Muscle of arm (tissue), 12 donors: Measurements from ENCODE around the gene PGA5. TPM values are rescaled to one million over a fixed set of nuclear protein-coding genes. Genes with fewer than 3 reads are reported as not detected.
A peak's percentile ranks its signal among the peaks of the same experiment; 100 is the strongest.

Source experiments
- DNase-seq: peaks from one replicate; pipeline ENCODE4 v3.0.0-alpha.2; 2013
- polyA plus RNA-seq, 12 donors: library from polyadenylated mRNA; unstranded; fragments of 120-200 nt; gene quantifications; one replicate each; pipeline ENCODE4 v1.2.1, GENCODE V29; 2013; ENCODE audit not compliant: insufficient read length in 12 of 12

The PGA5 gene
- polyA plus RNA-seq, 12 donors: 0.32 to 1.9 (median 1.1) TPM; not detected in 2

- DNase-seq: no peak
These were observed 26.5 kb downstream of the PGA5 start for GRCh38 chr11:61267437-61267841.

DNA sequence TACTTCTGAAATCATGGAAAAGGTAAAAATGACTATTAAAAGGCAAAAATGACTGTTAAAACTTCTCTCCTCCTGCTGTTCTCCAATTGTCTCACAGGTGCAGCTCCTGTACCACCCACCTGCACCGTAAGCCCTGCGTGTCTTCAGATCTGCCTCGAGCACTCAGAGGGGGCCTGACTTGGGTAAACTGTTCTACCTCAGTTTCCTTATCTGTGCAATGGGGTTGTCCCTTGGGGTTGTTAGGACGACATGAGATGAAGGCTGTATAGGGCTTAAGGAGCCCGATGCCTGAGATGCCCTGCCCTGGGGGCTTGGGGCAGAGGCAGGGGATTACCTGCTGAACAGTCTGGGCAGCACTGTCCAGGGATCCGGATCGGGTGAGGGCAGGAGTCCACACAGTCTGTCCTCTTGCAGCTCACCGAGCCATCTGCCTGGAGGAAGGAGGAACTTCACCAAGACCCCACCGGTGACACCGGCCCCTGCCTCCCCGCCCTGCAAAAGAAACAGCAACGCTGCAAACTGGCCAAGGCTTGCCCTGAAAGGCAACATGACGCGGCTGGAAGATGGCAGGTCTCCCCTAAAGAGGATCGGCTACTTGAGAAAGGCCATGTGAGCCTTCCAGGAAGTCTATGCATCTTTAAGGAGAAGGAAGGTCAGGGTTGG lies 27.7 kb downstream of the PGA5 start:
- no peak for DNase-seq

GRCh38 chr11:61270354-61271076 lies 29.5 kb downstream of the PGA5 start:
- DNase-seq: no peak

GRCh38 chr11:61272731-61273130 lies 31.8 kb downstream of the PGA5 start:
- no peak for DNase-seq

DNA sequence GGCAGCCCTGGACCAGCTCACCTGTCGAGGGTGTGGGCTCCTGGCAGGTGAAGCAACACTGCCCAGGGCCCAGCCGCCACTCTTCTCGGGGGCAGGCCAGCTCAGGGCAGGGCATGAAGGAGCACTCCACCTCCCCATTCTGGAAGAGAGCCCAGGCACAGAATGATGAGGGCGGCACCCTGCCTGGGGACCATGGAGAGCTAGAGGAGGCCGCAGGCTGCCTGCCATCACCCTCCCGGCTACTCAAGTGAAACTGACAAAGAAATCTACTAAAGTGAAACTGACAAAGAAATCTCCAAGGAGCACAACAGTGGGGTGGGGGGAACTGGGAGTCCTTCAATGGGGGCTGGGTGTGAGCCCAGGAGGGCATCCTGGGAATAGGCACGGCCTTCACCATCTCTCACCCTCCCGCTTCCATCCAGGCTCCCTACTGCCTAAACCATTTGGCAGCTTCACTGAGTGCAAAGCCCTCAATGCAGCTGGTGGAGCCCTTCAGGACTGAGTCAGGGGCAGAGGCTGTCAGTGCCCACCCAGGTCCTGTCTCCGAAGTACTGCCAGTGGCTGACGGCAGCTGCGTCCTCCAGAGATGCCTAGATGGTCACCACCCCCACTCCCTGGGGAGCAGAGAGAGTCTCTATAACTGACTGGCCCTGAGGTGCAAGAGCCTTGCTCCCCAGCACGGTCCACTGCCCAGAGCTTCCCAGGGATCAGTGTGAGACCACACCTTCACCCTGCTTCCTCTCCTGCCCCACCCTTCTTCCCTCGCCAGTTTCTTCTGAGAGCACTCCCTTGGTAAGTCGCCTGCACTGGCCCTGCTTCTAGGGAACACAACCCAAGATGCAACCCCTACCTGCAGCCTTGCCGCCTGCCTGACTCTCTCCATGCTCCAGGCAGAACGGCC lies 32.5 kb downstream of the PGA5 start:
- no peak for DNase-seq

DNA sequence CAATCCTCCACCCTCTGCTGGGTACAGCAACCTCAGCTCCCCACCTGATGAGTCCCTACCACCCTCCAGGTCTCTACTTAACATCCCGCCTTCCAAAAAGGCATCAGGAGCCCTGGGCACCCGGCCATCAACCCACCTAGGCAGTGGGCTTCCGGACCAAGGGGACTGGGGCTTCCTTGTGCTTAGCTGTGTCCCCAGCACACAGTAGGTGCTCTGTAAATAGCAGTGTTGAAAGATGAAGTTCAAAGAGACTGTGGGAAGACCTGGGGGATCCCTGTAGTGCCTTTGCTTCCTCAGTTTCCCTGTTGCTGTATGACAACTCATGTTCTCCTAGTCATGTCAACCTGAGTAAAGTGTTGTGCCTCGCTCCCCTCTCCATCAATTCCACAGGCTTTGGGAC lies 33.1 kb downstream of the PGA5 start:
- DNase-seq: no peak

- no peak for DNase-seq
These were observed 34.2 kb downstream of the PGA5 start for GRCh38 chr11:61275191-61275590.

GRCh38 chr11:61277186-61278000 lies 36.4 kb downstream of the PGA5 start:
- no peak for DNase-seq

DNA sequence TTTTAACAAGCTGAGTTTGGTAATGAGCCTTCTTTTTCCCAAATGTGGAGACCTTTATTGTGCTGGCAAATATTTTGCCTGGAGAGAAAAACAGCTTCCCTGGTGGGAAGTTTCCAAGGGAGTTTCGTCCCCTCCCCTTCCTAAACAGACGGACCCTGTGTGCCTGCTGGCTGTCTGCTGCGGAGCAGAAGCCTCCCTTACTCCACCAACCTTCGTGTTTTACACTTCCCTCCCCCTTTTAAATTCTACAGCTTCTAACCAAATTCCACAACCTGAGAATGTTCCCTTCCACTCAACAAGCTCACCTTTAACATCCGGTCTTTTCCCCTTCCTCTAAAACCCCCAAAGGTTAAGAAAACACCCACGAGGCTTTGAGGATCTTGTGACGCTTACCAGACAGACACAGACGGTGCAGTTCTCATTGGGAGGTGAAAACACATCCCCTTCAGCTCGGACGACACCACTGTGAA lies 37.1 kb downstream of the PGA5 start:
- DNase-seq: no peak

GRCh38 chr11:61279934-61280659 lies 39.1 kb downstream of the PGA5 start:
- no peak for DNase-seq

DNA sequence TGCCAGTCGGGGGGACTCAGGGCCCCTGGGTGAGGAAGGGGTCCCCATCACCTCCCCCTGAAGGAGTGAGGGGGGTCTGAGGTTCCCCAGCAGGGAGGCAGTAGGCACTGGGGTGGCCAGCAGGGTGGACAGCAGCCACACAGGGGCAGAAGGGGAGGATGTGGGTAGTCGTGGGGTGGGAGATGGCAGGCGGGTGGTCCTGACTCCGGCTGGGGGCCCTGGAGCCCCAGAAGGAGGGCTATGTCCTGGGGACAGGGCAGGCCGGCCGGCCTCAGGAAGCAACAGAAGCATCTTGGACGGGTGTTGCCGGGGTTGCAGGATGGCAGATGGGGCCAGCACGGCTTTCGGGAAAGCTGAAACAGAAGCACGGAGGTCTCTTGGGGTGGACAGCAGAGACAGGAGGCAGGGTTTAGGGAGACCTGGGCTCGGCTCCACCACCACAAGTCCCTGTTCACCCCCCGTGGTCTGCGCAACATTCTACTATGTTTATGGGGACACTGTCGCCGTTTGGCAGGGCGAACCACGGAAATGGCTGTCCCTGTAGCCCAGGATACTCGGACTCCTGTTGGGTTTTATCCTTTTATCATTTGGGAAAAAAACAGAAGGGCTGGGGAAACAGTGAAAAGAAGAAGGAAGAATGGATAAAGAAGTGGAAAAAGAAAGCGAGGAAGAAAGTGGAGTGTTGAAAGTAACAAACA lies 40.1 kb downstream of the PGA5 start:
- DNase-seq: no peak

- no peak for DNase-seq
These were observed 40.7 kb downstream of the PGA5 start for GRCh38 chr11:61281581-61282250.

- DNase-seq: no peak
These were observed 42.6 kb downstream of the PGA5 start for GRCh38 chr11:61283613-61284012.

DNA sequence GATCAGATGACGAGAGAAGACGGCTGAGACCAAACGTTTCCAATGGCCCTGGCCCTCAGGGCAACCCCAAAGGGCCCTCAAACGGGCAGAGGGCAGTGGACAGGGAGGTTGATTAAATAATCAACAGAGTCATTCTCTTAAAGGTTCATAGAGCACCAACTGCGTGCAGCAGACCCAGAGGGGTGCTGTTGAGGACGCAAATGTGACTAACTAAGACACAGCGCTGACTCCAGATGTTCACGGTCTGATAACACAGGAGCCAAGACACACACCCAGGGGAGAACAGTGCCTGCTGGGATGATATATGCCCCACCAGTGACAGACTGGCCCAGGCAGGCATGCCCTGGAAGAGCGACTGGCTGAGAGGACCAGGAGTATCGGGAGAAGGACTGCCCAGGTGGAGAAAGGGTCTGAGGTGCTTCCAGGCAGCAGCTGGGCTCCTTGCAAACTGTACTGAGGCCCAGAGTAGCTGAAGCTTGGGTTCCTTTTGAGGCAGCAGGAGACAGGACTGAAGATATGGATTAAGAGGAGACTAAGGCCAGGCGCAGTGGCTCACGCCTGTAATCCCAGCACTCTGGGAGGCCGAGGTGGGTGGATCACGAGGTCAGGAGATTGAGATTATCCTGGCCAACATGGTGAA lies 46.5 kb downstream of the PGA5 start:
- no peak for DNase-seq

- DNase-seq: no peak
These were observed 50.1 kb downstream of the PGA5 start for GRCh38 chr11:61290905-61291690.

GRCh38 chr11:61292356-61292755 lies 51.4 kb downstream of the PGA5 start:
- DNase-seq: no peak

DNA sequence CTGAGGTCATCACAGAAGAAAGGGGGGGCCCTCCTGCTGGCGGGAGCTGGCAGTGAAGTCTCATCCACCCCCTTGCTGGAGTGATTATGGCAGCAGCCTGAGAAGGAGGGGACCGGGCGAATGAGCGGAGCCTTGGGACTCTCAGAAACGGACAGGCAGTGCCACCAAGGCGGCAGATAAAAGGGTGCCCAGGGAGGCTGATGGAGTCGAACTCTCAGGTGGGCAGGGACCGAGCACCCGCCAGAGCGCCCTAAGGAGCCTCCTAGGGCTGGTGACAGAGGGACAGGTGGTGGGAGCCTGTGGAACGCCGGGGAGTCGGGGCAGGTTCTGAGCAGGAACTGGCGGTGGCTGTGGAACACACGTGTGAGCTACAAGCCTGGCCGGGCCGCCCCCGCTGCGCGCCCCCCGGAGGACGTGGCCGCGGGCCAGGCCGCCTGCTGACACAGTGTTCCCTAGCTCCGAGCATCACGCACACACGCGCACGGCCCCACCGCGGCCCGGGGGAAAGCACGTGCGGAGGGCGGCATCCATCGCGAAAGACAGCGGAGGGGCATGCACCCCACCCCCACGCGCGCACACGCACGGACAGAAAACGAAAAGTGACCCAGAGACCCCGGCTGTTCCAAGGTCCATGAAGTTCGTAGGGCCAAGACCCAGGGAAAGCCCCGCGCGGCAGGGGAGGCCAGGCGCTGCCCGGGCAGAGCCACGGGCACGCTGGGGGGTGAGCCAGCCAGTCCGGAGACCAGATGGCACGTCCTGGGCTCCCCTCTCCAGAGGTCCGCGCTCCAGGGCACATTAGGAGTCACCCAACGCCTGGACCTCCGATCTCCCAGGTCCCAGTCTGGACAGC lies 53.1 kb downstream of the PGA5 start:
- peak; percentile 51 for DNase-seq
